Ascending aorta (tissue), 2 donors: ENCODE measurements around the gene P3H4. TPM values are rescaled to one million over a fixed set of nuclear protein-coding genes. Genes with fewer than 3 reads are reported as not detected.

ENCODE experiments used
- DNase-seq, 2 donors: peaks; one replicate each; pipeline ENCODE4 v3.0.0-alpha.2; 2019; ENCODE audit warnings: low spot score in 2 of 2
- H3K27ac ChIP-seq, 2 donors: fragments of 200-600 bp; sonication (generic); one replicate each; pipeline ENCODE4 v1.5.1; 2016 to 2017; ENCODE audit warnings: mild to moderate bottlenecking in 1 of 2
- H3K27me3 ChIP-seq: fragments of 200-600 bp; sonication (generic); one replicate; pipeline ENCODE4 v1.5.1; 2017
- H3K36me3 ChIP-seq, 2 donors: fragments of 200-600 bp; sonication (generic); one replicate each; pipeline ENCODE4 v1.5.1; 2016
- H3K4me1 ChIP-seq, 2 donors: fragments of 200-600 bp; sonication (generic); one replicate each; pipeline ENCODE4 v1.5.1; 2016 to 2017; ENCODE audit warnings: mild to moderate bottlenecking in 1 of 2
- H3K4me3 ChIP-seq, 2 donors: fragments of 200-600 bp; sonication (generic); one replicate each; pipeline ENCODE4 v1.5.1; 2016 to 2017; ENCODE audit warnings: mild to moderate bottlenecking in 1 of 2
- H3K9me3 ChIP-seq, 2 donors: fragments of 200-600 bp; sonication (generic); one replicate each; pipeline ENCODE4 v1.5.1; 2016
- CTCF ChIP-seq, 3 experiments: fragments of 200-600 bp in 2 of 3; fragments of 450-650 bp in 1 of 3; sonication (generic) in 2 of 3; IDR thresholded peaks; one replicate each; pipeline ENCODE4 v1.5.1; 2016 to 2019; ENCODE audit warnings: antibody characterized with exemption in 3 of 3, mild to moderate bottlenecking in 1 of 3, moderate library complexity in 1 of 3
- intact Hi-C: fragments of 100-400 bp; cut with DNase I; formaldehyde crosslinking; loops from one replicate; pipeline ENCODE4 v1.15.1; 2023
- total RNA-seq: library from RNA; depleted of rRNA; stranded (reverse); fragments of >200 nt; gene quantifications from one replicate; pipeline ENCODE4 v1.1.0, GENCODE V29; 2016

P3H4 gene
- total RNA-seq, 1 donor from 2014 or later: 61.4 TPM

GRCh38 chr17:41768682-41769288 is 43.0 kb downstream of the P3H4 start:
- no peak for DNase-seq
- Histone ChIP-seq H3K27ac (no peak overlapping the region), H3K4me3 (no peak overlapping the region), H3K36me3 (peaks cover 61 to 74% of the 10 kb centered on the region in 2 donors), H3K4me1 (peaks cover 3% of the 10 kb centered on the region in 2 donors), H3K9me3 (no peaks in the 10 kb centered on the region), H3K27me3 (no peaks in the 10 kb centered on the region)
- TF ChIP-seq CTCF (IDR thresholded peaks at IDR 0.05): no peak
- intact Hi-C loops: no loop called here

- no peaks in the 10 kb centered on the region for H3K4me1 ChIP-seq
- no peaks in the 10 kb centered on the region for H3K27me3 ChIP-seq
- no peak for TF ChIP-seq CTCF (IDR thresholded peaks at IDR 0.05)
- H3K9me3 ChIP-seq: no peaks in the 10 kb centered on the region
- peaks cover 74 to 87% of the 10 kb centered on the region in 2 donors for H3K36me3 ChIP-seq
- no peak overlapping the region for H3K4me3 ChIP-seq
- intact Hi-C loops: no loop called here
- no peak overlapping the region for H3K27ac ChIP-seq
- no peak for DNase-seq
Measured at GRCh38 chr17:41767324-41768042, 44.3 kb downstream of the P3H4 start.

- no peak for TF ChIP-seq CTCF (IDR thresholded peaks at IDR 0.05)
- Histone ChIP-seq H3K4me1 (no peaks in the 10 kb centered on the region), H3K36me3 (peaks cover 79 to 92% of the 10 kb centered on the region in 2 donors), H3K9me3 (no peaks in the 10 kb centered on the region), H3K27me3 (no peaks in the 10 kb centered on the region), H3K4me3 (no peak overlapping the region), H3K27ac (no peak overlapping the region)
- DNase-seq: no peak
- intact Hi-C loops: no loop called here
Measured at GRCh38 chr17:41766135-41766534, 45.6 kb downstream of the P3H4 start.

GRCh38 chr17:41763327-41763726 is 48.4 kb downstream of the P3H4 start:
- Histone ChIP-seq H3K9me3 (no peaks in the 10 kb centered on the region), H3K27ac (no peak overlapping the region), H3K27me3 (no peaks in the 10 kb centered on the region), H3K4me3 (no peak overlapping the region), H3K36me3 (peaks cover 69 to 82% of the 10 kb centered on the region in 2 donors), H3K4me1 (no peaks in the 10 kb centered on the region)
- DNase-seq: no peak
- intact Hi-C loops: no loop called here
- TF ChIP-seq CTCF (IDR thresholded peaks at IDR 0.05): no peak

GRCh38 chr17:41762841-41763240 is 48.9 kb downstream of the P3H4 start:
- Histone ChIP-seq H3K4me3 (no peak overlapping the region), H3K27ac (no peak overlapping the region), H3K4me1 (no peaks in the 10 kb centered on the region), H3K9me3 (no peaks in the 10 kb centered on the region), H3K36me3 (peaks cover 64 to 82% of the 10 kb centered on the region in 2 donors), H3K27me3 (no peaks in the 10 kb centered on the region)
- no peak for TF ChIP-seq CTCF (IDR thresholded peaks at IDR 0.05)
- intact Hi-C loops: no loop called here
- no peak for DNase-seq
